Hepatocyte (in vitro differentiated cells): ENCODE measurements around the gene GRID1.

Source experiments
- CTCF ChIP-seq: fragments of 200-600 bp; sonication (generic); IDR thresholded peaks from 2 replicates; pipeline ENCODE4 v1.5.1; 2016; ENCODE audit warnings: antibody characterized with exemption, mild to moderate bottlenecking; ENCODE audit not compliant: poor library complexity
- EZH2 ChIP-seq: fragments of 200-600 bp; sonication (generic); IDR thresholded peaks from 2 replicates; pipeline ENCODE4 v1.6.1; 2016; ENCODE audit warnings: antibody characterized with exemption, mild to moderate bottlenecking, borderline replicate concordance
- EZH2phosphoT487 ChIP-seq: fragments of 200-600 bp; sonication (generic); IDR thresholded peaks from one replicate; pipeline ENCODE4 v1.6.1; 2018; ENCODE audit warnings: antibody characterized with exemption, mild to moderate bottlenecking, low read depth, moderate library complexity; ENCODE audit not compliant: unreplicated experiment, severe bottlenecking

GRCh38 chr10:86409183-86409582 lies 42.6 kb upstream of the GRID1 start:
- TF ChIP-seq CTCF (no peak), EZH2phosphoT487 (no peak), EZH2 (no peak)
